ENCODE measurements around the gene ABCB8. TPM values are rescaled to one million over a fixed set of nuclear protein-coding genes. Genes with fewer than 3 reads are reported as not detected.

ABCB8 gene
- total RNA-seq, 1 donor from 2014 or later: 7.9 TPM

- Histone ChIP-seq H3K27ac (peak within 1 kb of the TSS; percentile 21), H3K27me3 (peaks cover 21% of the 10 kb centered on the region), H4K20me1 (ENCODE audit: low read depth) (peaks cover 46% of the 10 kb centered on the region), H3K4me1 (peaks cover 46% of the 10 kb centered on the region), H3K4me2 (peak within 1 kb of the TSS; percentile 97), H3K36me3 (no peaks in the 10 kb centered on the region), H3K4me3 (peak within 1 kb of the TSS; percentile 88), H3K9me3 (ENCODE audit: low read depth) (no peaks in the 10 kb centered on the region), H3K9ac (peak within 1 kb of the TSS; percentile 7), H3K79me2 (ENCODE audit: low read depth) (peaks cover 51% of the 10 kb centered on the region), H3F3A (ENCODE audit: low read depth) (peaks cover 64% of the 10 kb centered on the region), H2AFZ (replicated peaks) (peak within 1 kb of the TSS; percentile 74)
- Mint-ChIP-seq H3K27ac (peak within 1 kb of the TSS; percentile 86), H3K27me3 (ENCODE audit: insufficient read depth, low read depth) (peaks cover 18% of the 10 kb centered on the region), H3K9me3 (no peaks in the 10 kb centered on the region), H3K4me1 (peaks cover 42% of the 10 kb centered on the region), H3K4me3 (peak within 1 kb of the TSS; percentile 94), H3K36me3 (peaks cover 2% of the 10 kb centered on the region)
- peak; percentile 95 for DNase-seq (ENCODE audit: low spot score)
- TF ChIP-seq EZH2 (IDR thresholded peaks at IDR 0.05) (no peak), CTCF (IDR thresholded peaks at IDR 0.05) (no peak), EZH2phosphoT487 (IDR thresholded peaks at IDR 0.05) (no peak)
Observed at GRCh38 chr7:151085691-151086620, 57.7 kb downstream of the ABCB8 start, which contains the start of gene AGAP3. Gene AGAP3, plus strand, starts transcription at chr7:151086475. Its CDS starts 267 bp downstream, at chr7:151086742.

- no peaks in the 10 kb centered on the region for H3K9me3 ChIP-seq (ENCODE audit: low read depth)
- H2AFZ ChIP-seq (replicated peaks): no peak overlapping the region
- H3K4me1 ChIP-seq: peaks cover 43% of the 10 kb centered on the region
- peaks cover 4% of the 10 kb centered on the region for H3K36me3 Mint-ChIP-seq
- H3K27me3 ChIP-seq: peaks cover 21% of the 10 kb centered on the region
- TF ChIP-seq EZH2 (IDR thresholded peaks at IDR 0.05) (no peak), CTCF (IDR thresholded peaks at IDR 0.05) (no peak), EZH2phosphoT487 (IDR thresholded peaks at IDR 0.05) (no peak)
- H3K27ac Mint-ChIP-seq: peak overlapping the region; percentile 86
- H3K4me2 ChIP-seq: peak overlapping the region; percentile 97
- H3K4me3 ChIP-seq: peak overlapping the region; percentile 88
- peaks cover 55% of the 10 kb centered on the region for H4K20me1 ChIP-seq (ENCODE audit: low read depth)
- H3K27me3 Mint-ChIP-seq (ENCODE audit: insufficient read depth, low read depth): peaks cover 20% of the 10 kb centered on the region
- no peaks in the 10 kb centered on the region for H3K36me3 ChIP-seq
- H3K79me2 ChIP-seq (ENCODE audit: low read depth): peaks cover 59% of the 10 kb centered on the region
- peak overlapping the region; percentile 94 for H3K4me3 Mint-ChIP-seq
- DNase-seq (ENCODE audit: low spot score): peak; percentile 77
- peaks cover 49% of the 10 kb centered on the region for H3K4me1 Mint-ChIP-seq
- peaks cover 62% of the 10 kb centered on the region for H3F3A ChIP-seq (ENCODE audit: low read depth)
- H3K9me3 Mint-ChIP-seq: no peaks in the 10 kb centered on the region
- peak overlapping the region; percentile 7 for H3K9ac ChIP-seq
- no peak overlapping the region for H3K27ac ChIP-seq
Observed at GRCh38 chr7:151086802-151087244, 58.6 kb downstream of the ABCB8 start.

DNA sequence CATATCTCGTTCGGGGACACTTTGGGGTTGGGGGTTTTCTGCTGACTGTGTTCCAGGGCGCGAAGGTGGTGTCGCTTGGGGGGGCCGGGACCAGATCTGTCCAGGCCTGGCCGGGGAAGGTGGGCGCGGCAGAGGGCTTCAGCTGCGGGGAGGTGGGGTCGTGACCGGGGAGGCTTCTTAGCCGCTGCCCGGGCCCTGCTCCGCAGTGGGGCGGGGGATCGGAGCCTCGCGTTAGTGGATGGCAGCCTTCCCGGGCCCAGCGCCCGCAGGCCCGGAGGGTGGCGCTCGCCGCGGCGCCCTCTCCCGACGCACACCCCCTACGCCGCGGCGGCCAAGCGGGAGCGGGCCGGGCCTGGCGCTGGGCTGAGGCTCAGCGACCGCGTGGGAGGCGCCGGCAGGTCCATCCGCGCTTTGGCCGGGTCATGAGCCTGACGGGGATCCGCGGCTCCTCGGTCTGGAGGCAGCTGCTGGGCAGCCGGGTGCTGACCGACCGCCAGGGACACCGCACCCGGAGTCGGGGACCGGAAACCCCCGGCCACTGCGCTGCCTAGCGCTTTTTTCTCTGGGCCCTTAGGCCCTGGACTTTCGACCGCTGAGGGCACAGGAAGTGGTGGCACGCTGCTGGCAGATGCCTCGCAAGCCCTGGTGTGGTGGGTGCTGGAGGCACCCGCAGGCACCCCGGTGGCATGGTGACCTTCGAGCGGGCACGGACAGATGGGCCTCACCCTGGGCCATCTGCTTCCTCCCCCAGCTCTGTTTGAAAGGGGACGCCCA lies 59.2 kb downstream of the ABCB8 start:
- peak; percentile 69 for DNase-seq (ENCODE audit: low spot score)
- no peaks in the 10 kb centered on the region for H3K36me3 ChIP-seq
- H3K4me2 ChIP-seq: peak overlapping the region; percentile 97
- Mint-ChIP-seq H3K4me1 (peaks cover 46% of the 10 kb centered on the region), H3K27me3 (ENCODE audit: insufficient read depth, low read depth) (peaks cover 23% of the 10 kb centered on the region), H3K36me3 (peaks cover 4% of the 10 kb centered on the region), H3K9me3 (no peaks in the 10 kb centered on the region), H3K27ac (no peak overlapping the region), H3K4me3 (peak overlapping the region; percentile 94)
- peaks cover 56% of the 10 kb centered on the region for H4K20me1 ChIP-seq (ENCODE audit: low read depth)
- peaks cover 37% of the 10 kb centered on the region for H3K4me1 ChIP-seq
- peak overlapping the region; percentile 88 for H3K4me3 ChIP-seq
- H3K27me3 ChIP-seq: peaks cover 21% of the 10 kb centered on the region
- peak overlapping the region; percentile 28 for H3K9ac ChIP-seq
- H3K27ac ChIP-seq: no peak overlapping the region
- TF ChIP-seq EZH2 (IDR thresholded peaks at IDR 0.05) (peak; percentile 31), CTCF (IDR thresholded peaks at IDR 0.05) (peak; percentile 44), EZH2phosphoT487 (IDR thresholded peaks at IDR 0.05) (no peak)
- H3F3A ChIP-seq (ENCODE audit: low read depth): peaks cover 57% of the 10 kb centered on the region
- no peak overlapping the region for H2AFZ ChIP-seq (replicated peaks)
- peaks cover 63% of the 10 kb centered on the region for H3K79me2 ChIP-seq (ENCODE audit: low read depth)
- H3K9me3 ChIP-seq (ENCODE audit: low read depth): no peaks in the 10 kb centered on the region

Measured in neural progenitor cell (in vitro differentiated cells).